A673 (cell line): ENCODE results near the gene ATAD3C. TPM values are rescaled to one million over a fixed set of nuclear protein-coding genes. Genes with fewer than 3 reads are reported as not detected.
A peak's percentile ranks its signal among the peaks of the same experiment; 100 is the strongest.
"Not testable (repeated sequence)": the region's sequence is repeated elsewhere in the genome, so short reads cannot be mapped to it uniquely, and the experiment has no call there.

Experiments
- BruUV-seq: library from RNA; stranded (reverse); fragments of 400-500 nt; replicated peaks from 2 replicates; lab custom pipeline; 2021; lab: Mats Ljungman, UMichigan
- CTCF ChIA-PET: fragments of 300-600 bp; sonication (Branson Sonifier 250); formaldehyde crosslinking; loops from one replicate; lab custom pipeline; 2022; ENCODE audit warnings: antibody characterized with exemption; lab: Charles Lee
- POLR2A ChIA-PET: fragments of 300-600 bp; sonication (Branson Sonifier 250); formaldehyde crosslinking; loops from one replicate; lab custom pipeline; 2022; ENCODE audit warnings: antibody characterized with exemption; ENCODE audit not compliant: low non-redundant PET; lab: Charles Lee
- DNase-seq: peaks from one replicate; pipeline ENCODE4 v3.0.0-alpha.2; 2015; ENCODE audit warnings: low spot score
- H3K27ac ChIP-seq: fragments of 200-600 bp; sonication (generic); 2 replicates; pipeline ENCODE4 v1.5.1; 2016; ENCODE audit warnings: mixed run types, low read depth, mild to moderate bottlenecking, mixed read lengths, antibody characterized with exemption, low read length; ENCODE audit not compliant: poor library complexity, severe bottlenecking
- H3K27me3 ChIP-seq: fragments of 200-600 bp; sonication (generic); replicated peaks from 2 replicates; pipeline ENCODE4 v1.6.1; 2017; ENCODE audit warnings: mixed run types, low read depth, mild to moderate bottlenecking, mixed read lengths, antibody characterized with exemption, low read length; ENCODE audit not compliant: insufficient read depth, poor library complexity
- H3K36me3 ChIP-seq: fragments of 200-600 bp; sonication (generic); 2 replicates; pipeline ENCODE4 v1.6.1; 2016; ENCODE audit warnings: mixed run types, mild to moderate bottlenecking, mixed read lengths, antibody characterized with exemption, low read length; ENCODE audit not compliant: insufficient read depth, poor library complexity, severe bottlenecking
- H3K4me1 ChIP-seq: fragments of 200-600 bp; sonication (generic); 2 replicates; pipeline ENCODE4 v1.6.1; 2017; ENCODE audit warnings: mixed run types, mild to moderate bottlenecking, mixed read lengths, antibody characterized with exemption, low read length; ENCODE audit not compliant: insufficient read depth, poor library complexity, severe bottlenecking
- H3K4me3 ChIP-seq: fragments of 200-600 bp; sonication (generic); 2 replicates; pipeline ENCODE4 v1.5.1; 2016; ENCODE audit warnings: low read depth, mixed run types, mild to moderate bottlenecking, mixed read lengths, low read length; ENCODE audit not compliant: poor library complexity, severe bottlenecking
- H3K9me3 ChIP-seq: fragments of 200-600 bp; sonication (generic); 2 replicates; pipeline ENCODE4 v1.6.1; 2016; ENCODE audit warnings: mixed run types, low read depth, mild to moderate bottlenecking, mixed read lengths, antibody characterized with exemption, low read length; ENCODE audit not compliant: poor library complexity, severe bottlenecking
- CTCF ChIP-seq: fragments of 300-800, 200-600 bp; sonication (generic); conservative IDR thresholded peaks from 2 replicates; pipeline ENCODE4 v1.5.1; 2017; ENCODE audit warnings: low read depth, mild to moderate bottlenecking, antibody characterized with exemption, low read length, moderate library complexity, mixed read lengths
- EZH2 ChIP-seq: fragments of 200-600 bp; sonication (generic); IDR thresholded peaks from 2 replicates; pipeline ENCODE4 v1.6.1; 2017; ENCODE audit warnings: borderline replicate concordance, low read depth, mild to moderate bottlenecking, mixed read lengths, antibody characterized with exemption, low read length; ENCODE audit not compliant: poor library complexity, severe bottlenecking
- intact Hi-C: fragments of 100-400 bp; cut with micrococcal nuclease; formaldehyde crosslinking; loops from one replicate; pipeline ENCODE4 v1.10.0; 2022; ENCODE audit not compliant: unreplicated experiment
- total RNA-seq: library from RNA; stranded (reverse); gene quantifications from 2 replicates; pipeline ENCODE4 v1.2.3, GENCODE V29; 2021

Gene ATAD3C
- total RNA-seq, 1 experiment from 2014 or later: 0.39 TPM

GRCh38 chr1:1400576-1401456, 48.7 kb upstream of the ATAD3C start:
- ChIA-PET CTCF (interaction anchor here (0.6 kb wide), 1 partner anchor 31 kb away, joined by 3 read pairs; no protein-coding TSS in a partner anchor), POLR2A (interaction anchor here (0.6 kb wide), 1 partner anchor 12 kb away, joined by 6 read pairs; no protein-coding TSS in a partner anchor)
- BruUV-seq: no TSS peak
- no peaks in the 10 kb centered on the region for H3K9me3 ChIP-seq
- peaks cover 17% of the 10 kb centered on the region for H3K4me1 ChIP-seq
- intact Hi-C loops: no loop called here
- H3K27me3 ChIP-seq: no peaks in the 10 kb centered on the region
- peaks cover 63% of the 10 kb centered on the region for H3K36me3 ChIP-seq
- H3K27ac ChIP-seq: peak overlapping the region; percentile 97
- DNase-seq: no peak
- no peak for TF ChIP-seq EZH2
- TF ChIP-seq CTCF: no peak
- peak overlapping the region; percentile 97 for H3K4me3 ChIP-seq

GRCh38 chr1:1401457-1402010, 48.0 kb upstream of the ATAD3C start:
- no peak overlapping the region for H3K27ac ChIP-seq
- TF ChIP-seq EZH2: no peak
- no TSS peak for BruUV-seq
- intact Hi-C loops: no loop called here
- ChIA-PET CTCF (no interaction called here), POLR2A (no interaction called here)
- H3K4me1 ChIP-seq: peaks cover 21% of the 10 kb centered on the region
- H3K9me3 ChIP-seq: no peaks in the 10 kb centered on the region
- peaks cover 64% of the 10 kb centered on the region for H3K36me3 ChIP-seq
- no peak overlapping the region for H3K4me3 ChIP-seq
- DNase-seq: no peak
- H3K27me3 ChIP-seq: no peaks in the 10 kb centered on the region

GRCh38 chr1:1402072-1402900, 47.2 kb upstream of the ATAD3C start:
- no TSS peak for BruUV-seq
- TF ChIP-seq EZH2 (no peak), CTCF (peak; percentile 75)
- peaks cover 57% of the 10 kb centered on the region for H3K36me3 ChIP-seq
- H3K27ac ChIP-seq: no peak overlapping the region
- H3K4me1 ChIP-seq: peaks cover 19% of the 10 kb centered on the region
- intact Hi-C loops: no loop called here
- CTCF ChIA-PET: interaction anchor here (0.7 to 1.0 kb wide), 2 partner anchors 24 to 33 kb away, joined by 3 to 4 read pairs; no protein-coding TSS in a partner anchor
- H3K27me3 ChIP-seq: no peaks in the 10 kb centered on the region
- H3K4me3 ChIP-seq: no peak overlapping the region
- POLR2A ChIA-PET: interaction anchor here (0.6 kb wide), 1 partner anchor 463 kb away, joined by 3 read pairs; no protein-coding TSS in a partner anchor
- peak; percentile 76 for DNase-seq
- no peaks in the 10 kb centered on the region for H3K9me3 ChIP-seq

- BruUV-seq, H3K27me3 ChIP-seq, H3K9me3 ChIP-seq, H3K4me3 ChIP-seq, POLR2A ChIA-PET, intact Hi-C loops, DNase-seq, H3K27ac ChIP-seq: not testable (repeated sequence)
- CTCF ChIA-PET: interaction anchor here (0.7 to 1.0 kb wide), 2 partner anchors 25 to 33 kb away, joined by 3 to 4 read pairs; no protein-coding TSS in a partner anchor
- H3K36me3 ChIP-seq: peaks cover 50% of the 10 kb centered on the region
- H3K4me1 ChIP-seq: peaks cover 14% of the 10 kb centered on the region
Measured at GRCh38 chr1:1402901-1403392, 46.5 kb upstream of the ATAD3C start.
